Mesenchymal stem cell (in vitro differentiated cells and primary cell): Measurements from ENCODE around the gene SAMD1.

Source experiments
- DNase-seq: peaks from one replicate; pipeline ENCODE4 v3.0.0-alpha.2; 2013
- H2AFZ ChIP-seq: one replicate; pipeline ENCODE4 v1.6.1; 2013; ENCODE audit warnings: low read depth, mild to moderate bottlenecking, control low read depth, inconsistent platforms, low read length, moderate library complexity
- H2AK5ac ChIP-seq: 2 replicates; pipeline ENCODE4 v1.6.1; 2013; ENCODE audit warnings: low read length, moderate library complexity, mild to moderate bottlenecking, inconsistent platforms; ENCODE audit not compliant: severe bottlenecking
- H2BK120ac ChIP-seq: one replicate; pipeline ENCODE4 v1.6.1; 2013; ENCODE audit warnings: low read depth, mild to moderate bottlenecking, inconsistent platforms, low read length, moderate library complexity
- H2BK12ac ChIP-seq, 2 experiments: one replicate each; pipeline ENCODE4 v1.6.1; 2013; ENCODE audit warnings: inconsistent platforms in 2 of 2, low read length in 2 of 2, mild to moderate bottlenecking in 2 of 2, moderate library complexity in 2 of 2, control low read depth in 1 of 2
- H2BK15ac ChIP-seq: one replicate; pipeline ENCODE4 v1.6.1; 2013; ENCODE audit warnings: mild to moderate bottlenecking, low read depth, inconsistent platforms; ENCODE audit not compliant: poor library complexity, severe bottlenecking
- H2BK5ac ChIP-seq: 2 replicates; pipeline ENCODE4 v1.6.1; 2013; ENCODE audit warnings: low read depth, mild to moderate bottlenecking, low read length, control low read depth, inconsistent platforms; ENCODE audit not compliant: poor library complexity, severe bottlenecking
- H3K14ac ChIP-seq, 2 experiments: one replicate each; pipeline ENCODE4 v1.6.1; 2013; ENCODE audit warnings: inconsistent platforms in 2 of 2, low read length in 2 of 2, control low read depth in 1 of 2, mild to moderate bottlenecking in 1 of 2, moderate library complexity in 1 of 2
- H3K18ac ChIP-seq, 2 experiments: one replicate each; pipeline ENCODE4 v1.6.1; 2013; ENCODE audit warnings: inconsistent platforms in 2 of 2, low read length in 2 of 2, control low read depth in 1 of 2, low read depth in 1 of 2, mild to moderate bottlenecking in 1 of 2
- H3K23ac ChIP-seq, 2 experiments: one replicate each; pipeline ENCODE4 v1.6.1; 2013; ENCODE audit warnings: inconsistent platforms in 2 of 2, low read length in 2 of 2, mild to moderate bottlenecking in 2 of 2, moderate library complexity in 2 of 2, control low read depth in 1 of 2
- H3K27ac ChIP-seq: 2 replicates; pipeline ENCODE4 v1.5.1; 2013; ENCODE audit warnings: mild to moderate bottlenecking, moderate library complexity, low read length, control low read depth, inconsistent platforms; ENCODE audit not compliant: poor library complexity, severe bottlenecking
- H3K27me3 ChIP-seq, 2 experiments: 2 replicates each; pipeline versions ENCODE4 v1.6.1 to v1.7.0; 2013; ENCODE audit warnings: low read length in 2 of 2, mild to moderate bottlenecking in 2 of 2, moderate library complexity in 2 of 2, control low read depth in 1 of 2, inconsistent platforms in 1 of 2; ENCODE audit not compliant: control insufficient read depth in 1 of 2, insufficient read depth in 1 of 2
- H3K36me3 ChIP-seq, 2 experiments: 2 replicates each; pipeline versions ENCODE4 v1.6.1 to v1.7.0; 2013; ENCODE audit warnings: low read length in 2 of 2, control low read depth in 1 of 2, inconsistent platforms in 1 of 2, low read depth in 1 of 2, mild to moderate bottlenecking in 1 of 2; ENCODE audit not compliant: insufficient read depth in 2 of 2, control insufficient read depth in 1 of 2
- H3K4ac ChIP-seq, 2 experiments: one replicate each; pipeline ENCODE4 v1.6.1; 2013; ENCODE audit warnings: inconsistent platforms in 2 of 2, low read length in 2 of 2, mild to moderate bottlenecking in 2 of 2, moderate library complexity in 2 of 2, control low read depth in 1 of 2, low read depth in 1 of 2
- H3K4me1 ChIP-seq: 2 replicates; pipeline ENCODE4 v1.6.1; 2013; ENCODE audit warnings: low read depth, low read length, control low read depth; ENCODE audit not compliant: control insufficient read depth, insufficient read depth
- H3K4me2 ChIP-seq: 2 replicates; pipeline ENCODE4 v1.6.1; 2013; ENCODE audit warnings: low read length, mild to moderate bottlenecking, inconsistent platforms; ENCODE audit not compliant: poor library complexity, severe bottlenecking
- H3K4me3 ChIP-seq, 2 experiments: 2 replicates each; pipeline versions ENCODE4 v1.5.1 to v1.7.0; 2013; ENCODE audit warnings: low read length in 2 of 2, mild to moderate bottlenecking in 2 of 2, control low read depth in 1 of 2, low read depth in 1 of 2; ENCODE audit not compliant: insufficient read depth in 1 of 2
- H3K79me1 ChIP-seq: replicated peaks from 2 replicates; pipeline ENCODE4 v1.6.1; 2013; ENCODE audit warnings: mild to moderate bottlenecking, control low read depth, low read length, inconsistent platforms; ENCODE audit not compliant: poor library complexity, severe bottlenecking
- H3K9ac ChIP-seq: 2 replicates; pipeline ENCODE4 v1.7.0; 2013; ENCODE audit warnings: mild to moderate bottlenecking, low read length, moderate library complexity
- H3K9me3 ChIP-seq: 2 replicates; pipeline ENCODE4 v1.7.0; 2013; ENCODE audit warnings: mild to moderate bottlenecking, low read length; ENCODE audit not compliant: control insufficient read depth
- H4K8ac ChIP-seq: one replicate; pipeline ENCODE4 v1.6.1; 2013; ENCODE audit warnings: inconsistent platforms, mild to moderate bottlenecking, low read length, moderate library complexity
- H4K91ac ChIP-seq: one replicate; pipeline ENCODE4 v1.6.1; 2013; ENCODE audit warnings: mild to moderate bottlenecking, low read length, inconsistent platforms
- WGBS: methylation state at CpG from one replicate; pipeline ENCODE4 v1.1.7; 2013; ENCODE audit warnings: mixed read lengths; 5-methylcytosine and 5-hydroxymethylcytosine counted together

SAMD1 gene

DNA sequence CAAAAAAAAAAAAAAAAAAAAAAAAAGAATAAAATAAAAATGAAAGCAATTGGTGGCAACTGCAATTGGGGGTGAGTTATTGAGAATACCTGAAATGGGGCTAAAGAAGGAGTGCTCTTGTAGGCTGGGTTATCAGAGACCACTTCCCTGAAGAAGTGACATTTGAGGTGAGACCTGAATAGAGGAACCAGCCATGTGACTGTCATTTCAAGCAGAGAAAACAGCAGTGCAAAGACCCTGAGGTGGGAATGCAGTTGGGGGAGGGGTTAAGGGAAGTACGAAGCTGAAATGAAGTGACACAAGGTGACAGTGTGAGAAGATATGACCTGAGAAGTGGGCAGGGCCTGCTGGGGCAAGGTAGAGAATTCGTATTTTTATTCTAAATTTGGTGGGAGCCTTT, 24.4 kb downstream of the SAMD1 start:
- Histone ChIP-seq H4K91ac (no peak overlapping the region), H3K23ac (no peak overlapping the region), H3K4me1 (peaks cover 7% of the 10 kb centered on the region), H4K8ac (no peak overlapping the region), H3K9me3 (no peaks in the 10 kb centered on the region), H2BK5ac (no peak overlapping the region), H2BK120ac (no peak overlapping the region), H3K9ac (no peak overlapping the region), H3K4ac (no peak overlapping the region), H3K79me1 (no peaks in the 10 kb centered on the region), H3K14ac (no peak overlapping the region), H3K27me3 (peaks cover 0 to 13% of the 10 kb centered on the region in 2 experiments), H3K18ac (no peak overlapping the region), H2BK12ac (no peak overlapping the region), H3K36me3 (no peaks in the 10 kb centered on the region), H3K27ac (no peak overlapping the region), H3K4me3 (no peak overlapping the region), H2AFZ (no peak overlapping the region), H2BK15ac (no peak overlapping the region), H2AK5ac (no peak overlapping the region), H3K4me2 (no peak overlapping the region)
- WGBS: 68% methylated on average over 2 of the region's 2 CpGs
- DNase-seq: no peak

DNA sequence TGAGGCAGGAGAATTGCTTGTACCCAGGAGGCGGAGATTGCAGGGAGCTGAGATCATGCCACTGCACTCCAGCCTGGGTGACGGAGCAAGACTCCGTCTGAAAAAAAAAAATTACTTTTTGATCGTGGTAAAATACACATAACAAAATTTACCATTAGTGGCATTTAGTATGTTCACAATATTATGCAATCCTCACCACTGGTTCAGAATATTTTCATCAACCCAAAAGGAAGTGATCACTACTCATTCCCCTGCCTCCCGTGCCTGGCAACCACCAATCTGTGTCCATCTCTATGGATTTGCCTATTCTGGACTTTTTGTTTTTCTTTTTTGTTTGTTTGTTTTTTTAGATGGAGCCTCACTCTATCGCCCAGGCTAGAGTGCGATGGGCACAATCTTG, 27.4 kb downstream of the SAMD1 start:
- no peak overlapping the region for H3K27ac ChIP-seq
- no peak overlapping the region for H2BK12ac ChIP-seq
- WGBS: 86% methylated on average over 7 of the region's 7 CpGs
- peaks cover 10% of the 10 kb centered on the region for H3K4me1 ChIP-seq
- DNase-seq: no peak
- H3K79me1 ChIP-seq: no peaks in the 10 kb centered on the region
- H3K4me3 ChIP-seq: no peak overlapping the region
- H4K8ac ChIP-seq: no peak overlapping the region
- H3K4ac ChIP-seq: no peak overlapping the region
- H3K4me2 ChIP-seq: no peak overlapping the region
- H3K9me3 ChIP-seq: no peaks in the 10 kb centered on the region
- H2BK15ac ChIP-seq: no peak overlapping the region
- H3K14ac ChIP-seq: no peak overlapping the region
- no peak overlapping the region for H2BK120ac ChIP-seq
- no peaks in the 10 kb centered on the region for H3K36me3 ChIP-seq
- H2BK5ac ChIP-seq: no peak overlapping the region
- peaks cover 26 to 42% of the 10 kb centered on the region in 2 experiments for H3K27me3 ChIP-seq
- H2AFZ ChIP-seq: no peak overlapping the region
- no peak overlapping the region for H3K9ac ChIP-seq
- H4K91ac ChIP-seq: no peak overlapping the region
- no peak overlapping the region for H3K23ac ChIP-seq
- H2AK5ac ChIP-seq: no peak overlapping the region
- H3K18ac ChIP-seq: no peak overlapping the region

DNA sequence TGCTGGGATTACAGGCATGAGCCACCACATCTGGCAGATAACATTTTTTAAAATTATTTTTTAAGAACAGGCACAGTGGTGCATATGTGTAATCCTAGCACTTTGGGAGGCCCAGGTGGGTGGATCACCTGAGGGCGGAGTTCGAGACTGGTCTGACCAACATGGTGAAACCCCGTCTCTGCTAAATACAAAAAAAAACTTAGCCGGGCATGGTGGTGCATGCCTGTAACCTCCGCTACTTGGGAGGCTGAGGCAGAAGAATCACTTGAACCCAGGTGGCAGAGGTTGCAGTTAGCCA, 28.0 kb downstream of the SAMD1 start:
- H3K18ac ChIP-seq: no peak overlapping the region

DNA sequence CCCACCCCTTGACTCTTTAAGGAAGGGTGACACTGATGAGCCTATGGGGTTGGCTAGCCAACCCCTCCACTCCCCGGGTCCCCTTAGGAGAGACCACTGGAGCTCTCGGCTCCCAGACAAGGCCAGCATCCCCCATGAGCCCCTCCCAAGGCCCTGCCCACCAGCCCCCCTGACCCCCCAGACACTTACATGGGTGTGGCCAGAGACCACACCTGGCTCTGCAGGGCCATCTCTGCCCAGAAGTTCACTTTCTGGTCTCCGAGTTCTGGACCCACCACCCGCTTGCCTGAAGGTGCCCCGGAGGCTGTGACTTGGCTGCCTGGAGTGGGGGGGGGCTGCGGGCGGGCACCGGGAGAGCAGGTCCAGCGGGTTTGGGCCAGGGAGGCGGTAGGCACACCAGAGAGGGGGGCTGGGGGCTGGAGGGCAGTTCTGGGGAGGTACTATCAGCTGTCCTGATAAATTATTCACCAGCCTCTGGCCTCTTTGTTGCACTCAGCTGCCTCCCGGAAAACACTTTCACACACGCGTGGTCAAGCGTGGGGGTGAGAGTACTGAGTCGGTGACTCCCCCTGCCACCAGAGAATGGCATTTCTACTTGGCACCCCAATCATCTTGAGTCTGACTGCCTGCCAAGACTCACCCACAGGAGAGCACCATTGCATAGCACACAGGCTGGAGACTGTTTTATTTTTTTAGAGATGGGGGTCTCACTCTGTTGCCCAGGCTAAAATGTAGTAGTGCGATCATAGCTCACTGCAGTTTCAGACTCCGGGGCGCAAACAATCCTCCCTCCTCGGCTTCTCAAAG, 28.6 kb downstream of the SAMD1 start, which contains the start of gene PALM3:
TSS of gene PALM3 (minus strand) at position 326 of the 807 bp plus-strand sequence. CDS start at position 230, 96 bp downstream.
- H3K18ac ChIP-seq: no peak within 1 kb of the TSS
- no peak within 1 kb of the TSS for H3K23ac ChIP-seq
- no peak within 1 kb of the TSS for H4K91ac ChIP-seq
- peaks cover 21% of the 10 kb centered on the region for H3K4me1 ChIP-seq
- H3K36me3 ChIP-seq: no peaks in the 10 kb centered on the region
- WGBS: 76% methylated on average over 19 of the region's 19 CpGs
- no peak within 1 kb of the TSS for H3K14ac ChIP-seq
- H3K27ac ChIP-seq: no peak within 1 kb of the TSS
- no peak within 1 kb of the TSS for H2BK12ac ChIP-seq
- H4K8ac ChIP-seq: no peak within 1 kb of the TSS
- H3K27me3 ChIP-seq: peaks cover 30 to 47% of the 10 kb centered on the region in 2 experiments
- DNase-seq: no peak
- H3K79me1 ChIP-seq: no peaks in the 10 kb centered on the region
- H2AFZ ChIP-seq: no peak within 1 kb of the TSS
- H2BK5ac ChIP-seq: no peak within 1 kb of the TSS
- no peak within 1 kb of the TSS for H2BK120ac ChIP-seq
- no peak within 1 kb of the TSS for H3K9ac ChIP-seq
- no peak within 1 kb of the TSS for H3K4me3 ChIP-seq
- H3K4me2 ChIP-seq: no peak within 1 kb of the TSS
- H2AK5ac ChIP-seq: no peak within 1 kb of the TSS
- no peak within 1 kb of the TSS for H2BK15ac ChIP-seq
- H3K4ac ChIP-seq: no peak within 1 kb of the TSS
- H3K9me3 ChIP-seq: no peaks in the 10 kb centered on the region

More for the DNA sequence above, 28.0 kb downstream of the SAMD1 start:
- Histone ChIP-seq H2BK5ac (no peak overlapping the region), H4K8ac (no peak overlapping the region), H2AK5ac (no peak overlapping the region), H3K4me2 (no peak overlapping the region), H3K4ac (no peak overlapping the region), H3K9ac (no peak overlapping the region), H2BK12ac (no peak overlapping the region), H3K79me1 (no peaks in the 10 kb centered on the region), H2BK15ac (no peak overlapping the region), H3K14ac (no peak overlapping the region), H3K27me3 (peaks cover 30 to 46% of the 10 kb centered on the region in 2 experiments), H3K36me3 (no peaks in the 10 kb centered on the region), H2BK120ac (no peak overlapping the region), H3K27ac (no peak overlapping the region), H3K9me3 (no peaks in the 10 kb centered on the region), H4K91ac (no peak overlapping the region), H2AFZ (no peak overlapping the region), H3K4me1 (peaks cover 16% of the 10 kb centered on the region), H3K23ac (no peak overlapping the region), H3K4me3 (no peak overlapping the region)
- DNase-seq: no peak
- 89% methylated on average over 5 of the region's 5 CpGs for WGBS
